ENCODE measurements around the gene STK33. TPM values are rescaled to one million over a fixed set of nuclear protein-coding genes. Genes with fewer than 3 reads are reported as not detected.
A peak's percentile ranks its signal among the peaks of the same experiment; 100 is the strongest.

The STK33 gene
- total RNA-seq, 1 donor from 2014 or later: 0.51 TPM

GRCh38 chr11:8408151-8408941, 185.7 kb downstream of the STK33 start:
- DNase-seq: no peak

- peak; percentile 32 for DNase-seq
Observed at GRCh38 chr11:8403310-8403709, 190.7 kb downstream of the STK33 start.

GRCh38 chr11:8392886-8393285, 201.1 kb downstream of the STK33 start:
- no peak for DNase-seq

- DNase-seq: no peak
Observed at GRCh38 chr11:8392166-8392565, 201.9 kb downstream of the STK33 start.

GRCh38 chr11:8390851-8391612, 203.0 kb downstream of the STK33 start:
- no peak for DNase-seq

GRCh38 chr11:8389029-8389996, 204.7 kb downstream of the STK33 start:
- no peak for DNase-seq

- no peak for DNase-seq
Observed at GRCh38 chr11:8387693-8388092, 206.3 kb downstream of the STK33 start.

- no peak for DNase-seq
Observed at GRCh38 chr11:8387141-8387540, 206.9 kb downstream of the STK33 start.

- DNase-seq: no peak
Observed at GRCh38 chr11:8386134-8386864, 207.7 kb downstream of the STK33 start.

- no peak for DNase-seq
Observed at GRCh38 chr11:8384199-8384821, 209.7 kb downstream of the STK33 start.

GRCh38 chr11:8383627-8384026, 210.4 kb downstream of the STK33 start:
- no peak for DNase-seq

- no peak for DNase-seq
Observed at GRCh38 chr11:8383227-8383626, 210.8 kb downstream of the STK33 start.

- no peak for DNase-seq
Observed at GRCh38 chr11:8382436-8383053, 211.5 kb downstream of the STK33 start.

- DNase-seq: no peak
Observed at GRCh38 chr11:8381871-8382396, 212.1 kb downstream of the STK33 start.

- DNase-seq: no peak
Observed at GRCh38 chr11:8381343-8381742, 212.7 kb downstream of the STK33 start.

GRCh38 chr11:8375932-8376331, 218.1 kb downstream of the STK33 start:
- DNase-seq: no peak

GRCh38 chr11:8375460-8375859, 218.6 kb downstream of the STK33 start:
- DNase-seq: no peak

GRCh38 chr11:8374716-8375115, 219.3 kb downstream of the STK33 start:
- no peak for DNase-seq

- no peak for DNase-seq
Observed at GRCh38 chr11:8373519-8374432, 220.3 kb downstream of the STK33 start.

Measured in dermis blood vessel endothelial cell (primary cell).